OCI-LY1 (cell line): Measurements from ENCODE around the gene RABL2A.
"Not testable (repeated sequence)": the region's sequence is repeated elsewhere in the genome, so short reads cannot be mapped to it uniquely, and the experiment has no call there.

Source experiments
- H2AFZ ChIP-seq: fragments of 200-600 bp; sonication (generic), shearing (Covaris generic); 2 replicates; pipeline ENCODE4 v1.6.0; 2014; ENCODE audit warnings: antibody characterized with exemption, mild to moderate bottlenecking, low read length
- H3F3A ChIP-seq: fragments of 200-600 bp; sonication (generic), shearing (Covaris generic); 2 replicates; pipeline ENCODE4 v1.6.0; 2014; ENCODE audit warnings: mild to moderate bottlenecking, antibody characterized with exemption, low read length, moderate library complexity; ENCODE audit not compliant: insufficient read depth
- H3K27ac ChIP-seq: fragments of 200-600 bp; sonication (generic); 2 replicates; pipeline ENCODE4 v1.5.1; 2014; ENCODE audit warnings: low read length, mixed run types, mild to moderate bottlenecking, low read depth; ENCODE audit not compliant: poor library complexity, severe bottlenecking
- H3K27me3 ChIP-seq: fragments of 200-600 bp; sonication (generic); 2 replicates; pipeline ENCODE4 v1.6.0; 2014; ENCODE audit warnings: antibody characterized with exemption, mild to moderate bottlenecking, low read length, moderate library complexity; ENCODE audit not compliant: insufficient read depth
- H3K36me3 ChIP-seq: fragments of 200-600 bp; sonication (generic); 2 replicates; pipeline ENCODE4 v1.6.1; 2014; ENCODE audit warnings: mild to moderate bottlenecking, antibody characterized with exemption, low read length, moderate library complexity, mixed read lengths; ENCODE audit not compliant: insufficient read depth
- H3K4me1 ChIP-seq: fragments of 200-600 bp; sonication (generic); 2 replicates; pipeline ENCODE4 v1.5.1; 2014; ENCODE audit warnings: mild to moderate bottlenecking, low read length, moderate library complexity; ENCODE audit not compliant: insufficient read depth, severe bottlenecking
- H3K4me2 ChIP-seq: fragments of 200-600 bp; sonication (generic), shearing (Covaris generic); 2 replicates; pipeline ENCODE4 v1.6.1; 2014; ENCODE audit warnings: low read length
- H3K4me3 ChIP-seq: fragments of 200-600 bp; sonication (generic); 2 replicates; pipeline ENCODE4 v1.5.1; 2014; ENCODE audit warnings: low read length, low read depth, mild to moderate bottlenecking, mixed read lengths; ENCODE audit not compliant: poor library complexity, severe bottlenecking
- H3K79me2 ChIP-seq: fragments of 200-600 bp; shearing (Covaris generic); 2 replicates; pipeline ENCODE4 v1.6.1; 2016; ENCODE audit warnings: mixed run types, low read length, mixed read lengths; ENCODE audit not compliant: insufficient read depth
- H3K9ac ChIP-seq: fragments of 200-600 bp; sonication (generic), shearing (Covaris generic); 2 replicates; pipeline ENCODE4 v1.6.1; 2014; ENCODE audit warnings: mild to moderate bottlenecking, low read length, mixed read lengths
- H3K9me2 ChIP-seq: fragments of 200-600 bp; sonication (generic), shearing (Covaris generic); 2 replicates; pipeline ENCODE4 v1.6.1; 2014; ENCODE audit warnings: low read depth, mild to moderate bottlenecking, low read length, mixed read lengths
- H3K9me3 ChIP-seq: fragments of 200-600 bp; shearing (Covaris generic); 2 replicates; pipeline ENCODE4 v1.6.1; 2014; ENCODE audit warnings: low read length, mixed read lengths
- H4K20me1 ChIP-seq: fragments of 200-600 bp; sonication (generic), shearing (Covaris generic); 2 replicates; pipeline ENCODE4 v1.6.0; 2016; ENCODE audit warnings: mild to moderate bottlenecking, low read length; ENCODE audit not compliant: insufficient read depth
- CTCF ChIP-seq: fragments of 200-600 bp; sonication (generic), shearing (Covaris generic); IDR thresholded peaks from 2 replicates; pipeline ENCODE4 v1.5.1; 2017; ENCODE audit warnings: mild to moderate bottlenecking, antibody characterized with exemption, low read length, moderate library complexity, mixed read lengths

The RABL2A gene

GRCh38 chr2:113598180-113598579 lies 28.9 kb upstream of the RABL2A start:
- H3K36me3 ChIP-seq, H3F3A ChIP-seq, H3K9ac ChIP-seq, H3K9me2 ChIP-seq, H3K79me2 ChIP-seq, H3K9me3 ChIP-seq, H3K27ac ChIP-seq, H3K27me3 ChIP-seq, H4K20me1 ChIP-seq, H3K4me1 ChIP-seq, H3K4me2 ChIP-seq, H2AFZ ChIP-seq, H3K4me3 ChIP-seq: not testable (repeated sequence)

- H2AFZ ChIP-seq, H3K27me3 ChIP-seq, H3K9me3 ChIP-seq, H3F3A ChIP-seq, H3K27ac ChIP-seq, H3K9me2 ChIP-seq, H3K4me2 ChIP-seq, H4K20me1 ChIP-seq, H3K4me3 ChIP-seq, H3K4me1 ChIP-seq, H3K9ac ChIP-seq, H3K36me3 ChIP-seq, H3K79me2 ChIP-seq: not testable (repeated sequence)
These were observed 28.3 kb upstream of the RABL2A start for GRCh38 chr2:113598738-113599137.

GRCh38 chr2:113599208-113599607 lies 27.9 kb upstream of the RABL2A start:
- H3K27me3 ChIP-seq, H3K4me2 ChIP-seq, H3K27ac ChIP-seq, H3K9me3 ChIP-seq, H3K36me3 ChIP-seq, H3K79me2 ChIP-seq, H3F3A ChIP-seq, H4K20me1 ChIP-seq, H3K9ac ChIP-seq, H3K4me1 ChIP-seq, H2AFZ ChIP-seq, H3K4me3 ChIP-seq, H3K9me2 ChIP-seq: not testable (repeated sequence)

GRCh38 chr2:113602040-113602769 lies 24.9 kb upstream of the RABL2A start:
- not testable (repeated sequence) for H3K9me2 ChIP-seq, H3K36me3 ChIP-seq, H3K27me3 ChIP-seq, H2AFZ ChIP-seq, H3F3A ChIP-seq, H3K9me3 ChIP-seq, H3K79me2 ChIP-seq, H4K20me1 ChIP-seq
- peak; percentile 37; the same call in 1 of the 2 replicates for TF ChIP-seq CTCF
- Histone ChIP-seq H3K9ac (peak overlapping the region; percentile 44), H3K27ac (peak overlapping the region; percentile 40), H3K4me2 (peak overlapping the region; percentile 47), H3K4me1 (peaks cover 11% of the 10 kb centered on the region), H3K4me3 (peak overlapping the region; percentile 61)
